ENCODE results near the gene WDFY4.

Gene WDFY4

GRCh38 chr10:48796713-48797245, 112.1 kb downstream of the WDFY4 start:
- DNase-seq: no peak

DNA sequence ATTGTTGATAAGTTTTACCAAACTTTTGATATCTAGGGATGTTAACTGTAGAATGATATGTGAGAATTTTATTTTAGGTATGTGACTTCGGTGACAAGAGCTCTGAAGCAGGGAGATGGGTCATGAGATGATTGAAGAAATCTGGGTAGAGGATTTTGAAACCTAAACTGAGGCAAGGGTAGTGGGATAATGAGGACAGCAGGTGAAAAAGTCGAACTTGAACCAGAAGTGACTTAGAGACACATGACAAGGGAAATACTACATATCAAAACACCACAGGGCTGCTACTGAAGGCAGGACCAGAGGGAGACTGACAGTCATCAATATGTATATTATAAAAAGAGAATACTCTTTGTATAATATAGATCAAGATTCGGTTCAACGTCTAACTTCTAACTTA, 113.2 kb downstream of the WDFY4 start:
- no peak for DNase-seq

DNA sequence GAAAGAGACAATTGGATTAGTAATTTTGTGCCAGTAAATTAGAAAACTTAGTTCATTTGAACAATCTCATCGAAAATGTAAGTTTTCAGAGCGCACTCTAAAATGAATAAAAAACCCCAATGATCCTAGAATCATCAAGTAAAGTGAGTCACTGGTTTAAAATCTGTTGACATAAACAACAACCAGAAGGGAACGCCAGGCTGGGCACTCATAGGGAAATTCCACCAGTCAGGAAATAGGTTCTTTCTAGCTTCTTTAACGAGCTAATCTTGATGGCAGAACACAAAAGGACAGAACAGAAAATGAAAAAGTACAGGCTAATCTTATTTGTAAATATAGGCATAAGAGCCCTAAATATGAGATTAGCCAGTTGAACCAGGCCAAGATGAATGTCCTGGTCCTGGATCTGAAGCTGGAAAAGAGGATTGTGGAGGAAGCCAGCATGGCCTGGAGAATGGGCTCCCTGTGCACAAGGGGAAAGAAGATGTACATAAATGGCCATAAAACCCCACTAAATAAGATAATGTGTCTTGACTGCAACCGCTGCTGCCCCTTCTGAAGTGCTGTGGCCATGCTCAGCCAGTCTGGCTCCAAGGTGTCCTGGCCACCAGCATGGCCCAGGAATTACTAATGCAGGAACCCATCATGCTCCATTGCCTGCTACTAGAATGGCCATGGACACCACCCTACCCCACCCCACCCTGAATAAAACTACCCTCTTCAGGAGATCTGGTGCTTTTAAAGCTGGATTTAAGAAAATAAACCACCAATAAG, 114.0 kb downstream of the WDFY4 start:
- no peak for DNase-seq

GRCh38 chr10:48799341-48800006, 114.8 kb downstream of the WDFY4 start:
- DNase-seq: no peak

GRCh38 chr10:48800007-48800675, 115.5 kb downstream of the WDFY4 start:
- no peak for DNase-seq

DNA sequence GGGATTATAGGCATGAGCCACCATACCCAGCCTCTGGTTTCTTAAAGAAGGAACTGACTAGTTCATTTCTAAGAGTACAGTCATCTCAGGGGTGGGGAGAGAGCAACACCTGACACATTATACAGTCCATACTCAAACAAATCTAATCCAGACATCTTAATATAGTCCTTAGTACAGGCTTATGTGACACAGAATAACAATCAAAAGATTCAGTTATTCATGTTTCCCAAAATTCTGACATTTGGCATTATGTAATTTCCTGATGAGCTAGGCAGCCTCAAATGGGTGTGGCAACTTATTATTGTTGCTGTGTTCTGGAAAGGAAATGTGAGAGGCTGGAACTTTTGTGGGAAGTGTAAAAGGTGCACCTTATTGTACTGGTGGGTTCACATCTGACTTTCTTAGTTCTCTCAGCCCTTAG, 116.3 kb downstream of the WDFY4 start:
- no peak for DNase-seq

DNA sequence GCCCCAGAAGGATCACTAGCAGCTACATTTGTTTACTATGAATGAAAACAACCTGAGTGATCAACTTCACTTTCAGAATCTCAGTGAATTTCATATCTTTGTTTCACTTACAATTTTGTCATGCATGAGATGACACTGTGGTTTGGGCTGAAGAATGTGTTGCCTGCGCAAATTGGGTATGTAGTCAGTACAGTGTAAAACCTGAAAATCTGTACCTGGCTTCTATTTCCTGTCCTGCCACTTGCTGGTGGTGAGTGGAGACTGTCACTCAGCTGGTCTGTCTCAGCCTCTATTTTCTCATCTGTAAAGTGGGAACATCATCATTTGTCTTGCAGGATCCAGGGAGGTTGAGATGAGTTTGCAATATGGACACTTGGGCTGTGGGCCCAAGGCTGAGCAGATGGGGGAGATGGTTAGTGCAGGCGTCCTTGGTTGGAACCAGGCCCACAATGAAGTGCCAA, 118.0 kb downstream of the WDFY4 start:
- no peak for DNase-seq

DNA sequence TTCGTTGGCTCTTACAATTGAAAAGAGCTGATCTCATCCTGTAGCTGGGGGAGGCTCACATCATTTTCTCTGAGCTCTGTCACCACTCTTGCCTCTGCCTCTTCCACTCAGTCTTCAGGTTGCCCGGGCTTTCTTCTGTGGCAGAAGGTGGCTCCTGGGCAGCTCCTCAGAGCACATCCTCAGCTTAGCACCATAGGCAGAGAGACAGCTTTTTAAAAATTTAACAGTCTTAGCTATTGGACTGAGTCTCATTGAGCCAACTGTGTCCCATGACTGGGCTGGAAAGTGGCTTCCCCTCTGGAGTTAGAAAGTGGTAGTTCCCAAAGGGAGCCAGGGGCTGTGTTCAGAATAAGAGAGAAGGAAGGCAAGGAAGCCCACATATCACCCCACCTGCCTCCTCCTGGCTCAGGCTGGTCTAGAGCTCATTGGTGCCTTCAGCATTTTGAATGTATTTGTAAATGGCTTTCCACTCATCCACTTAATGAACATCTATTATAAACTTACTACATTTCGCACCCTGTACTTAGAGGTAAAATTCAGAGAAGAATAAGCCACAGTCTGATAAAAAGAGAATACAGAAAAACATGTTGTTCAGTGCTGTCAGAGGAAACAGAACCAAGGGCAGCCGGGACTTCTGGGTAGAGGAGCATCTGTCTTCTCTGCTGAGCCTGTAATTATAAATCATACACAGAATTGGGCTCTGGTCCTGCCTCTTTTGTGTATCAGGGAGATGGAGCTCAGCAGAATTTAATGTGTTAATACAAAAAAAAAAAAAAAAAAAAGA, 119.3 kb downstream of the WDFY4 start:
- DNase-seq: no peak

- DNase-seq: no peak
Measured at GRCh38 chr10:48804740-48805182, 120.1 kb downstream of the WDFY4 start.

DNA sequence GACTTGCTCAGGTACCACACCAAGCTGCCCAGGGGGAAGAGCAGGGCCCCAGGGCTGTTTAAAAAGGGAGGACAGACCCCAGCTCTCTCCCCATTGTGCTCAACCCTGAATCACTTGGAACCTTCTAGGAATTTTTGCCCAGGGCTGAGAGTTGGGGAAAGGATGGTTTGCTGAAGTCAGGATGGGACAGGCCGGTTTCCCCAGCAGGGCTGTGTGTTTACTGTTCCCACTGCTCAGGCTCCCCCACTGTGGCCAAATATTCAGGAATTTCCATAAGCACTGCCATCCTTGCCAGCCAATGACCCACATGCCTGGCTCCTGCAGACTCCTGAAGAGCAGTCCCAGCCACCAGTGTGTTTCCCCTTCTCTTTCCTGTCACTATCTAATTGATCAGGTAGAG, 120.7 kb downstream of the WDFY4 start:
- no peak for DNase-seq

DNA sequence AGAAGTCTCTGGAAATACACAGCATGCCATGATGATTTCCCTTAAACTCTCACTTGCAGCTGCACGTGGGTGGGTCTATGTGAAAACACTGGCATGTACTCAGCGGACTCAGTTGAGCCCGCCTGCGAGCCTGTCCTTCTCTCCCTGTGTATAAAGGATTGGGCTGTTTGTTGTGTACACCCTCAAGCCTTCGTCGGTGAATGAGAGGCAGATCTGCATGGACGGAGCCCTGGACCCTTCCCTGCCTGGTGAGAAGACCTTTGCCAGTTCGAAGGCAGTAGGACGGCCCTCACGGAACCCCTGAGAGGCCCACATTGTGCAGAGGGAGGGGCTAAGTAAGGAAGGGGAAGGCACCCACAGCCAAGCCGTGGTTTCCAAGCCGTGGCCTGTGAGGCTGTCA, 121.2 kb downstream of the WDFY4 start:
- no peak for DNase-seq

- DNase-seq: no peak
Measured at GRCh38 chr10:48806342-48806741, 121.7 kb downstream of the WDFY4 start.

DNA sequence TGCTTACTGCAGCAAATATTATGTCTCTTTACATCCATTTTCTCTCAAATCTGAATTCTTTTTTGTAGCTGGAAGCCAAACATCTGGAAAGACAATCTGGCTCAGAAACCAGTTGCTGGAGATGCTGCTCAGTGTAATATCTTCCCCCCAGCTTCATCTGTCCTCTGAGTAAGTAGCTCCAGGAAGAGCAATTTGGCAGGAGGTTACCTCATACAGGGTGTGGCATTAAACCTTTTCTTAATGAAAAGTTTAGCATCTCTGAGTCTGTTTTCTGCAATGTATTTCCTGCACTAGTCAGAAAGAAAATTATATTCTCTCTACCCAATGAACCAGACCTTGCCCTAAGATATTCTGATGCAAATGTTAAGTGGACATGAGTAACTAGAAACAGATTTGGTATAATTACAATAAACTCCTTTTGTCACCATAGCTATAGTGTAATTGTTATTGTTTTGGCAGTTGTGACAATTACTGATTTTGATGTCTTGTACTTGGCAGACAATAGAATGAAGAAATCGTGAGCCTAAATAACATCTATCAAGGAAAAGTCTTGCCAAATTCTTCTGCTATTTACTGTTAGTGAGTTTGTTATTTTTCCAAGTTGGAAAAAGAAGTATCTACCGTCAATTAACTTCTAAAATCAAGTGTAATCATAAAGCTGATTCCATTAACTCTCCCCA, 123.3 kb downstream of the WDFY4 start:
- DNase-seq: no peak

DNA sequence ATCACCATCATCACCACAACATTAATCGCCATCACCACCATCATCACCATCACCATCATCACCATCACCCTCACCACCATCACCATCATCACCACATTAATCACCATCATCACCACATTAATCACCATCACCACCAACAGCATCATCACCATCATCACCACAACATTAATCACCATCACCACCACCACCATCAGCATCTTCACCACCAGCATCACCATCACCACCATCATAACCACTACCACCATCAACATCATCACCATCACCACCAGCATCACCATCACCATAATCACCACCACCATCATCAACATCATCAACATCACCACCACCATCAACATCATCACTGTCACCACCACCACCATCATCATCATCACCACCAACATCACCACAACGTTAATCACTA, 124.6 kb downstream of the WDFY4 start:
- no peak for DNase-seq

GRCh38 chr10:48811461-48811860, 126.8 kb downstream of the WDFY4 start:
- DNase-seq: no peak

DNA sequence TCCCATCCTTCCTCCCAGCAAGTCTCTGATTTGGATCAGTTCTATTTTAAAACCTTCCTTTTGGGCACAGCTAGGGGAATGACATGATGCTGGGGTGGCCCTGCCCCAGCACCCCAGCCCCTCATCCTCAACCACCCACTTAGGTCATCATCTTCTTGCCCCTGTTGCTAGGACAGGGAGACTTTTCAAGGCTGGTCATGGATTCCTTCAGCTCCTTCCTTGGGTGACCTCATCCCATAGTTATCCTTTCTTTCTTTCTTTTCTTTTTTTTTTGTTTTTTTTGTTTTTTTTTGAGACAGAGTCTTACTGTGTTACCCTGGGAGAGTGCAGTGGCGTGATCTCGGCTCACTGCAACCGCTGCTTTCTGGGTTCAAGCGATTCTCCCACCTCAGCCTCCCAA, 127.2 kb downstream of the WDFY4 start:
- DNase-seq: no peak

DNA sequence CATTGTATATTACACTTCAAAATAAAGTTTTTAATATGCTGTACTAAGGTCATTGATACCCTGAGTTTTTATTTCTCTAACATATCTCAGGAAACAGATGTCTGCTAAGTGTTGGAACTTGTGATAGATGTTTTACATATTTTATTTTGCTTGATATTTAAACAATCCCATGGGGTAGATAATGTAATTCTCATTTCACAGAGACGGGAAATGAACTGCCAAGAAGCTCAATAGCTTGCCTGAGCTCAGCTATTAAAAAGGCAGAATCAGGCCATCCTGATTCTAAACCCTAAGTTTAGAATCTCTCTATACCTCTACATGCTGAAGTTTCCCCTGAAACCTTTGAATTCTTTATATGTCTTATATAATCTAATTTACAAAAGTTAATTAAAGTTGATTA, 128.6 kb downstream of the WDFY4 start:
- DNase-seq: no peak

- no peak for DNase-seq
Measured at GRCh38 chr10:48813825-48814224, 129.2 kb downstream of the WDFY4 start.

DNA sequence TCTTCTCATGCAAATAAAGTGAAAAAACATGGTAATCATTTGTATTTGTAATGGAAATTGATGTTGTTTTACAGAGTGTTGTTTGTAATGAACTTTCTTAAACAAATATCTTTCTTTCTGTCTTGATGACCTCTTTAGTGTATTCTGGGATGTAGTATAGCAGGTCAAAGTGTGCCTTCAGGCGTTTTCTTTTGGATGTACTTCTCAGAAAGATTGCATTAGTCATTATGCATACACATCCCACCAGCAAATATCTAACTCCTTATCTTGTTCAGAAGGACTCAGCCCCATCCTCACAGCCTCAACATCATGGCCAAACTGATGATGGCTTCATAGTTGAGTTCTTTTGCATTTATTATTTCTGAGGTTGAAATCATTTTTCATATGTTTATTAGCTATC, 130.3 kb downstream of the WDFY4 start:
- no peak for DNase-seq

- no peak for DNase-seq
Measured at GRCh38 chr10:48817141-48817540, 132.5 kb downstream of the WDFY4 start.

- DNase-seq: no peak
Measured at GRCh38 chr10:48818081-48818480, 133.4 kb downstream of the WDFY4 start.

DNA sequence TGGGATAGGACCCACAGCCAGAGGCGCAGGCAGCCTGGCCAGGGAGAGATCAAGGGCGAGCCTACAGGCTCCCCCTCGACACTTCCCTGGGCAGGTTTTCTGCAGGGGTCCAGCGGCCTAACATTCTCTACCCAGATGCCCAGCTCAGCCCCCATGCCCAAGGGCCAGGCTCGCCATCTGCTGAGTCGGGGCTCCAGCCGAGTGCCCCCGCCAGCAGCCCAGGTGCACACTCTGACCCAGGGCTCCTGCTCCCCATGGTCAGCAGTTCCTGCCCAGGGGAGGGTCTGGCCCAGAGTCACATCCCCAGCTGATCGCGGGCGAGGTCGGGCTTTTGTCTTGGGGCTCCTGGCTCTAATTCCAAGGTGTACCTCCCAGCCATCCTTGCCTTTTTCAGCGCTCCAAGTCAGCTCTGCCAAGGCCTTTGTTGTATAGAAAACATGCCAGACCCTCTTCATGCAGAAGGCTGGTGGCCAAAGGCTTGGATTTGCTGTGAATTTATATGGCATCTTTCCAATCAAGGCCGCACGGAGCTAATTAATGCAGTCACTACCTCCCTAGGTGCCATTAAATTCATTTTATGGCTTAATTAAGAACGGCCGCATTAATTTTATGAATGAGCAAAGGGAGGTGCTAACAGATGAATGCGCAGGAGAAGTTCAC, 134.3 kb downstream of the WDFY4 start:
- DNase-seq: no peak
